DND-41 (cell line): ENCODE measurements around the gene QSOX2.

Experiments
- EZH2 ChIP-seq: IDR thresholded peaks from 3 replicates; pipeline ENCODE4 v1.6.1; 2012; ENCODE audit warnings: borderline replicate concordance, low read depth, mild to moderate bottlenecking, moderate library complexity, low read length, inconsistent platforms; ENCODE audit not compliant: severe bottlenecking
- TF ChIP-seq, protein P1 (sequence below): IDR thresholded peaks from 2 replicates; pipeline ENCODE4 v1.5.1; 2012; ENCODE audit warnings: borderline replicate concordance, low read length, moderate library complexity, mild to moderate bottlenecking; ENCODE audit not compliant: poor library complexity, severe bottlenecking; ENCODE audit errors: extremely low read depth

- TF ChIP-seq, protein P1, sequence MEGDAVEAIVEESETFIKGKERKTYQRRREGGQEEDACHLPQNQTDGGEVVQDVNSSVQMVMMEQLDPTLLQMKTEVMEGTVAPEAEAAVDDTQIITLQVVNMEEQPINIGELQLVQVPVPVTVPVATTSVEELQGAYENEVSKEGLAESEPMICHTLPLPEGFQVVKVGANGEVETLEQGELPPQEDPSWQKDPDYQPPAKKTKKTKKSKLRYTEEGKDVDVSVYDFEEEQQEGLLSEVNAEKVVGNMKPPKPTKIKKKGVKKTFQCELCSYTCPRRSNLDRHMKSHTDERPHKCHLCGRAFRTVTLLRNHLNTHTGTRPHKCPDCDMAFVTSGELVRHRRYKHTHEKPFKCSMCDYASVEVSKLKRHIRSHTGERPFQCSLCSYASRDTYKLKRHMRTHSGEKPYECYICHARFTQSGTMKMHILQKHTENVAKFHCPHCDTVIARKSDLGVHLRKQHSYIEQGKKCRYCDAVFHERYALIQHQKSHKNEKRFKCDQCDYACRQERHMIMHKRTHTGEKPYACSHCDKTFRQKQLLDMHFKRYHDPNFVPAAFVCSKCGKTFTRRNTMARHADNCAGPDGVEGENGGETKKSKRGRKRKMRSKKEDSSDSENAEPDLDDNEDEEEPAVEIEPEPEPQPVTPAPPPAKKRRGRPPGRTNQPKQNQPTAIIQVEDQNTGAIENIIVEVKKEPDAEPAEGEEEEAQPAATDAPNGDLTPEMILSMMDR: no peak
- TF ChIP-seq EZH2: no peak
Observed at GRCh38 chr9:136285501-136286358, 40.1 kb upstream of the QSOX2 start.
